ENCODE results near the gene TMBIM4. TPM values are rescaled to one million over a fixed set of nuclear protein-coding genes. Genes with fewer than 3 reads are reported as not detected.

The TMBIM4 gene
- total RNA-seq, 2 experiments from 2014 or later = 19.2 to 57.0 TPM

- ChIA-PET CTCF (ENCODE audit: unreplicated experiment) (no interaction called here), POLR2A (interaction anchor here (0.6 kb wide), 1 partner anchor 298 kb away, joined by 4 read pairs; no protein-coding TSS in a partner anchor)
- no peak for DNase-seq (ENCODE audit: low spot score)
- BruUV-seq (replicated peaks) = no TSS peak
- no peaks in the 10 kb centered on the region for H3K9me2 ChIP-seq (ENCODE audit: insufficient read depth, low read length)
- TF ChIP-seq, protein P1, sequence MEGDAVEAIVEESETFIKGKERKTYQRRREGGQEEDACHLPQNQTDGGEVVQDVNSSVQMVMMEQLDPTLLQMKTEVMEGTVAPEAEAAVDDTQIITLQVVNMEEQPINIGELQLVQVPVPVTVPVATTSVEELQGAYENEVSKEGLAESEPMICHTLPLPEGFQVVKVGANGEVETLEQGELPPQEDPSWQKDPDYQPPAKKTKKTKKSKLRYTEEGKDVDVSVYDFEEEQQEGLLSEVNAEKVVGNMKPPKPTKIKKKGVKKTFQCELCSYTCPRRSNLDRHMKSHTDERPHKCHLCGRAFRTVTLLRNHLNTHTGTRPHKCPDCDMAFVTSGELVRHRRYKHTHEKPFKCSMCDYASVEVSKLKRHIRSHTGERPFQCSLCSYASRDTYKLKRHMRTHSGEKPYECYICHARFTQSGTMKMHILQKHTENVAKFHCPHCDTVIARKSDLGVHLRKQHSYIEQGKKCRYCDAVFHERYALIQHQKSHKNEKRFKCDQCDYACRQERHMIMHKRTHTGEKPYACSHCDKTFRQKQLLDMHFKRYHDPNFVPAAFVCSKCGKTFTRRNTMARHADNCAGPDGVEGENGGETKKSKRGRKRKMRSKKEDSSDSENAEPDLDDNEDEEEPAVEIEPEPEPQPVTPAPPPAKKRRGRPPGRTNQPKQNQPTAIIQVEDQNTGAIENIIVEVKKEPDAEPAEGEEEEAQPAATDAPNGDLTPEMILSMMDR (conservative IDR thresholded peaks at IDR 0.05; ENCODE audit: low read length) = no peak
- TF ChIP-seq EZH2phosphoT487 (IDR thresholded peaks at IDR 0.05; ENCODE audit: borderline replicate concordance, low read depth, low read length) = no peak
- H3K4me3 ChIP-seq (ENCODE audit: low read depth, low read length, poor library complexity, severe bottlenecking) = no peak overlapping the region
- no peaks in the 10 kb centered on the region for H3K36me3 ChIP-seq (ENCODE audit: insufficient read depth, low read length)
- H4K20me1 ChIP-seq (ENCODE audit: insufficient read depth, low read length) = no peaks in the 10 kb centered on the region
- H3K79me2 ChIP-seq (ENCODE audit: insufficient read depth, low read depth, low read length) = no peaks in the 10 kb centered on the region
- peaks cover 4% of the 10 kb centered on the region for H3K4me1 ChIP-seq (ENCODE audit: insufficient read depth, low read length, poor library complexity, severe bottlenecking)
- intact Hi-C loops (cut with micrococcal nuclease; ENCODE audit: unreplicated experiment) = no loop called here
- no peak overlapping the region for H3K27ac ChIP-seq (ENCODE audit: low read depth, low read length, poor library complexity, severe bottlenecking)
- H2AFZ ChIP-seq (ENCODE audit: low read length) = no peak overlapping the region
- H3K9me3 ChIP-seq (ENCODE audit: low read length) = no peaks in the 10 kb centered on the region
- H3K4me2 ChIP-seq (ENCODE audit: low read length) = no peak overlapping the region
Measured at GRCh38 chr12:66111605-66112004, 58.2 kb downstream of the TMBIM4 start.

GRCh38 chr12:66109056-66109455 lies 60.7 kb downstream of the TMBIM4 start:
- peaks cover 4% of the 10 kb centered on the region for H3K4me1 ChIP-seq (ENCODE audit: insufficient read depth, low read length, poor library complexity, severe bottlenecking)
- ChIA-PET POLR2A (no interaction called here), CTCF (ENCODE audit: unreplicated experiment) (no interaction called here)
- no peak overlapping the region for H3K4me3 ChIP-seq (ENCODE audit: low read depth, low read length, poor library complexity, severe bottlenecking)
- H3K9me3 ChIP-seq (ENCODE audit: low read length) = no peaks in the 10 kb centered on the region
- H3K27ac ChIP-seq (ENCODE audit: low read depth, low read length, poor library complexity, severe bottlenecking) = no peak overlapping the region
- H4K20me1 ChIP-seq (ENCODE audit: insufficient read depth, low read length) = no peaks in the 10 kb centered on the region
- BruUV-seq (replicated peaks) = no TSS peak
- no peaks in the 10 kb centered on the region for H3K36me3 ChIP-seq (ENCODE audit: insufficient read depth, low read length)
- no peak for DNase-seq (ENCODE audit: low spot score)
- intact Hi-C loops (cut with micrococcal nuclease; ENCODE audit: unreplicated experiment) = no loop called here
- no peaks in the 10 kb centered on the region for H3K79me2 ChIP-seq (ENCODE audit: insufficient read depth, low read depth, low read length)
- TF ChIP-seq, protein P1 (conservative IDR thresholded peaks at IDR 0.05; ENCODE audit: low read length) = no peak
- no peak overlapping the region for H2AFZ ChIP-seq (ENCODE audit: low read length)
- H3K9me2 ChIP-seq (ENCODE audit: insufficient read depth, low read length) = no peaks in the 10 kb centered on the region
- H3K4me2 ChIP-seq (ENCODE audit: low read length) = no peak overlapping the region

GRCh38 chr12:66108386-66108785 lies 61.4 kb downstream of the TMBIM4 start:
- Histone ChIP-seq H3K4me3 (ENCODE audit: low read depth, low read length, poor library complexity, severe bottlenecking) (no peak overlapping the region), H3K79me2 (ENCODE audit: insufficient read depth, low read depth, low read length) (no peaks in the 10 kb centered on the region), H3K36me3 (ENCODE audit: insufficient read depth, low read length) (no peaks in the 10 kb centered on the region), H3K4me1 (ENCODE audit: insufficient read depth, low read length, poor library complexity, severe bottlenecking) (peaks cover 4% of the 10 kb centered on the region), H3K9me2 (ENCODE audit: insufficient read depth, low read length) (no peaks in the 10 kb centered on the region), H3K4me2 (ENCODE audit: low read length) (no peak overlapping the region), H3K27ac (ENCODE audit: low read depth, low read length, poor library complexity, severe bottlenecking) (no peak overlapping the region), H4K20me1 (ENCODE audit: insufficient read depth, low read length) (no peaks in the 10 kb centered on the region), H2AFZ (ENCODE audit: low read length) (no peak overlapping the region), H3K9me3 (ENCODE audit: low read length) (no peaks in the 10 kb centered on the region)
- no peak for DNase-seq (ENCODE audit: low spot score)
- ChIA-PET CTCF (ENCODE audit: unreplicated experiment) (no interaction called here), POLR2A (no interaction called here)
- intact Hi-C loops (cut with micrococcal nuclease; ENCODE audit: unreplicated experiment) = no loop called here
- TF ChIP-seq, protein P1 (conservative IDR thresholded peaks at IDR 0.05; ENCODE audit: low read length) = no peak
- no peak for TF ChIP-seq EZH2phosphoT487 (IDR thresholded peaks at IDR 0.05; ENCODE audit: borderline replicate concordance, low read depth, low read length)
- BruUV-seq (replicated peaks) = no TSS peak
